WTC11 (cell line): ENCODE measurements around the gene CCDC121. TPM values are rescaled to one million over a fixed set of nuclear protein-coding genes. Genes with fewer than 3 reads are reported as not detected.

ENCODE experiments used
- ATAC-seq: fragments of 200-7000 bp; cut with Tn5 transposase; 2 replicates; pipeline ENCODE4 v1.10.0; 2021; ENCODE audit warnings: mild to moderate bottlenecking, moderate library complexity
- CTCF ChIA-PET: fragments of 300-600 bp; sonication (Branson Sonifier 250); formaldehyde crosslinking; loops from one replicate; lab custom pipeline; 2021; ENCODE audit warnings: antibody characterized with exemption; lab: Charles Lee
- POLR2A ChIA-PET: fragments of 350-600 bp; sonication (Branson Sonifier 250); formaldehyde crosslinking; loops from one replicate; lab custom pipeline; 2021; ENCODE audit warnings: antibody characterized with exemption; lab: Charles Lee
- DNase-seq: peaks from one replicate; pipeline ENCODE4 v3.0.0; 2021; ENCODE audit warnings: low spot score
- H3K27ac Mint-ChIP-seq: 2 replicates; pipeline ENCODE4 v1.8.0; 2021; ENCODE audit warnings: mixed read lengths
- H3K27me3 Mint-ChIP-seq: 2 replicates; pipeline ENCODE4 v1.8.0; 2021; ENCODE audit warnings: low read depth, mild to moderate bottlenecking, moderate library complexity, mixed read lengths
- H3K36me3 Mint-ChIP-seq: 2 replicates; pipeline ENCODE4 v1.8.0; 2021; ENCODE audit warnings: mixed read lengths
- H3K4me1 Mint-ChIP-seq: 2 replicates; pipeline ENCODE4 v1.8.0; 2022; ENCODE audit warnings: mixed read lengths
- H3K4me3 Mint-ChIP-seq: 2 replicates; pipeline ENCODE4 v1.8.0; 2021; ENCODE audit warnings: mild to moderate bottlenecking, moderate library complexity, mixed read lengths
- H3K9me3 Mint-ChIP-seq: 2 replicates; pipeline ENCODE4 v1.8.0; 2021; ENCODE audit warnings: mixed read lengths
- CBFB ChIP-seq: sonication (generic); formaldehyde crosslinking; IDR thresholded peaks from 2 replicates; pipeline ENCODE4 v1.8.1; 2022; ENCODE audit warnings: mild to moderate bottlenecking, low read depth, missing genetic modification reagents
- ELF4 ChIP-seq: sonication (generic); formaldehyde crosslinking; IDR thresholded peaks from 2 replicates; pipeline ENCODE4 v1.8.1; 2022; ENCODE audit warnings: low read depth, mild to moderate bottlenecking, moderate library complexity, missing genetic modification reagents
- ESRRA ChIP-seq: sonication (generic); formaldehyde crosslinking; IDR thresholded peaks from 2 replicates; pipeline ENCODE4 v1.8.1; 2022; ENCODE audit warnings: mild to moderate bottlenecking, missing genetic modification reagents, borderline replicate concordance
- GABPB1 ChIP-seq: sonication (generic); formaldehyde crosslinking; IDR thresholded peaks from 2 replicates; pipeline ENCODE4 v1.8.1; 2023; ENCODE audit warnings: mild to moderate bottlenecking, missing genetic modification reagents
- HMGA2 ChIP-seq: fragments of 250-450 bp; sonication (Bioruptor Pico); IDR thresholded peaks from 2 replicates; pipeline ENCODE4 v1.4.0; 2021; ENCODE audit warnings: mild to moderate bottlenecking, moderate library complexity
- IRF2 ChIP-seq: sonication (generic); formaldehyde crosslinking; IDR thresholded peaks from 2 replicates; pipeline ENCODE4 v1.8.0; 2022; ENCODE audit warnings: low read depth, missing genetic modification reagents, borderline replicate concordance
- JAZF1 ChIP-seq: fragments of 250-450 bp; sonication (Bioruptor Pico); IDR thresholded peaks from 2 replicates; pipeline ENCODE4 v1.9.0; 2021; ENCODE audit warnings: moderate library complexity, mild to moderate bottlenecking, inconsistent platforms
- MYBL2 ChIP-seq: sonication (generic); formaldehyde crosslinking; IDR thresholded peaks from 2 replicates; pipeline ENCODE4 v1.8.1; 2023; ENCODE audit warnings: mild to moderate bottlenecking, moderate library complexity, missing genetic modification reagents
- NR3C1 ChIP-seq: sonication (generic); formaldehyde crosslinking; conservative IDR thresholded peaks from 2 replicates; pipeline ENCODE4 v1.8.1; 2023; ENCODE audit warnings: low read depth, mild to moderate bottlenecking, missing genetic modification reagents
- TCF7 ChIP-seq: sonication (generic); formaldehyde crosslinking; IDR thresholded peaks from 2 replicates; pipeline ENCODE4 v1.8.0; 2022; ENCODE audit warnings: mild to moderate bottlenecking, low read depth, missing genetic modification reagents, moderate library complexity
- TEAD1 ChIP-seq: sonication (generic); formaldehyde crosslinking; IDR thresholded peaks from 2 replicates; pipeline ENCODE4 v1.8.0; 2022; ENCODE audit warnings: mild to moderate bottlenecking, missing genetic modification reagents
- ZBTB21 ChIP-seq: sonication (generic); formaldehyde crosslinking; IDR thresholded peaks from 2 replicates; pipeline ENCODE4 v1.8.1; 2023; ENCODE audit warnings: mild to moderate bottlenecking, missing genetic modification reagents, borderline replicate concordance
- ZNF121 ChIP-seq: sonication (generic); formaldehyde crosslinking; IDR thresholded peaks from 2 replicates; pipeline ENCODE4 v1.8.0; 2023; ENCODE audit warnings: missing genetic modification reagents
- ZNF396 ChIP-seq: fragments of 250-450 bp; sonication (Bioruptor Pico); IDR thresholded peaks from 2 replicates; pipeline ENCODE4 v1.8.0; 2021; ENCODE audit warnings: mild to moderate bottlenecking, moderate library complexity, borderline replicate concordance
- total RNA-seq: library from RNA; stranded (reverse); gene quantifications from 3 replicates; pipeline ENCODE4 v1.2.3, GENCODE V29; 2021
- TF ChIP-seq, protein P1 (sequence below): sonication (generic); formaldehyde crosslinking; IDR thresholded peaks from 2 replicates; pipeline ENCODE4 v1.8.1; 2023; ENCODE audit warnings: mild to moderate bottlenecking, missing genetic modification reagents, borderline replicate concordance
- TF ChIP-seq, protein P2 (sequence below): sonication (generic); formaldehyde crosslinking; IDR thresholded peaks from 2 replicates; pipeline ENCODE4 v1.8.1; 2023; ENCODE audit warnings: mild to moderate bottlenecking, missing genetic modification reagents
- TF ChIP-seq, protein P3 (sequence below): fragments of 250-450 bp; sonication (Bioruptor Pico); IDR thresholded peaks from 2 replicates; pipeline ENCODE4 v1.8.0; 2021; ENCODE audit warnings: mild to moderate bottlenecking
- TF ChIP-seq, protein P4 (sequence below): sonication (generic); formaldehyde crosslinking; IDR thresholded peaks from 2 replicates; pipeline ENCODE4 v1.8.1; 2023; ENCODE audit warnings: mild to moderate bottlenecking, missing genetic modification reagents
- TF ChIP-seq, protein P5 (sequence below): sonication (generic); formaldehyde crosslinking; IDR thresholded peaks from 2 replicates; pipeline ENCODE4 v1.8.0; 2022; ENCODE audit warnings: mild to moderate bottlenecking, missing genetic modification reagents
- TF ChIP-seq, protein P6 (sequence below): sonication (generic); formaldehyde crosslinking; conservative IDR thresholded peaks from 2 replicates; pipeline ENCODE4 v1.8.1; 2023; ENCODE audit warnings: mild to moderate bottlenecking, low read depth, missing genetic modification reagents, moderate library complexity
- TF ChIP-seq, protein P7 (sequence below): sonication (generic); formaldehyde crosslinking; IDR thresholded peaks from 2 replicates; pipeline ENCODE4 v1.8.1; 2023; ENCODE audit warnings: mild to moderate bottlenecking, moderate library complexity, missing genetic modification reagents

The CCDC121 gene
- total RNA-seq, 1 experiment from 2014 or later: 2.0 TPM

DNA sequence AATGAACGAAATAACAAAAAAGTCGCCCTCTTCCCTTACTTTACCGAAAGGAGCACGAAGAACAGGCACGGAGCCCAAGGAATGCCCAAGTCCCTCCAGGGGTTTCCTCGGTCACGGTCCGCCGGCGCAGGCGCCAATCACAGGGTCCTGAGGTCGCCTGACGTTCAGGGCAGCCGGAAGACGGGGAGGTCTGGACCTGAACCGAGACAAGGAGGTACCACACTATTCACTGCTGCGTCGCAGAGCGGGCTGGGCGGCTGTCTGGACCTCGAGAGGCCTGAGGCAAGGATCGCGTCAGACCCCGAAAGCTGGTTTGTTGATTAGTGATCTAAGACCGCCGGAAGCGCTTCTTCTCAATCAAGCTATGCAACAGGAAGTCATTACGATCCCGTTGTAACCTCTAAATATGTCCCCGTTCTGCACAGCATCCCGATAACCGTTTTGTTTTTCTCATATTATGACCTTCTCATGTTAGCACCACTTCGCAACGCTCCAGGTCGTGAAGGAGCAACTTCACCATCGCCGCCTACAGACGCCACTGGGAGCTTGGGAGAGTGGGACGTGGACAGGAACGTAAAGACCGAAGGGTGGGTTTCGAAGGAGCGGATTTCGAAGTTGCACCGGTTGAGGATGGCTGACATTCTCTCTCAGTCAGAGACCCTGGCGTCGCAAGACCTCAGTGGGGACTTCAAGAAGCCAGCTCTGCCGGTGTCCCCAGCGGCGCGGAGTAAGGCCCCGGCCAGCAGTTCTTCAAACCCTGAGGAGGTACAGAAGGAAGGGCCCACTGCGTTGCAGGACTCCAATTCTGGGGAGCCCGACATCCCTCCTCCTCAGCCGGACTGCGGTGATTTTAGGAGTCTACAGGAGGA lies 34.7 kb upstream of the CCDC121 start, which contains the start of the genes SLC4A1AP and SUPT7L (continued):
- TF ChIP-seq, protein P1, sequence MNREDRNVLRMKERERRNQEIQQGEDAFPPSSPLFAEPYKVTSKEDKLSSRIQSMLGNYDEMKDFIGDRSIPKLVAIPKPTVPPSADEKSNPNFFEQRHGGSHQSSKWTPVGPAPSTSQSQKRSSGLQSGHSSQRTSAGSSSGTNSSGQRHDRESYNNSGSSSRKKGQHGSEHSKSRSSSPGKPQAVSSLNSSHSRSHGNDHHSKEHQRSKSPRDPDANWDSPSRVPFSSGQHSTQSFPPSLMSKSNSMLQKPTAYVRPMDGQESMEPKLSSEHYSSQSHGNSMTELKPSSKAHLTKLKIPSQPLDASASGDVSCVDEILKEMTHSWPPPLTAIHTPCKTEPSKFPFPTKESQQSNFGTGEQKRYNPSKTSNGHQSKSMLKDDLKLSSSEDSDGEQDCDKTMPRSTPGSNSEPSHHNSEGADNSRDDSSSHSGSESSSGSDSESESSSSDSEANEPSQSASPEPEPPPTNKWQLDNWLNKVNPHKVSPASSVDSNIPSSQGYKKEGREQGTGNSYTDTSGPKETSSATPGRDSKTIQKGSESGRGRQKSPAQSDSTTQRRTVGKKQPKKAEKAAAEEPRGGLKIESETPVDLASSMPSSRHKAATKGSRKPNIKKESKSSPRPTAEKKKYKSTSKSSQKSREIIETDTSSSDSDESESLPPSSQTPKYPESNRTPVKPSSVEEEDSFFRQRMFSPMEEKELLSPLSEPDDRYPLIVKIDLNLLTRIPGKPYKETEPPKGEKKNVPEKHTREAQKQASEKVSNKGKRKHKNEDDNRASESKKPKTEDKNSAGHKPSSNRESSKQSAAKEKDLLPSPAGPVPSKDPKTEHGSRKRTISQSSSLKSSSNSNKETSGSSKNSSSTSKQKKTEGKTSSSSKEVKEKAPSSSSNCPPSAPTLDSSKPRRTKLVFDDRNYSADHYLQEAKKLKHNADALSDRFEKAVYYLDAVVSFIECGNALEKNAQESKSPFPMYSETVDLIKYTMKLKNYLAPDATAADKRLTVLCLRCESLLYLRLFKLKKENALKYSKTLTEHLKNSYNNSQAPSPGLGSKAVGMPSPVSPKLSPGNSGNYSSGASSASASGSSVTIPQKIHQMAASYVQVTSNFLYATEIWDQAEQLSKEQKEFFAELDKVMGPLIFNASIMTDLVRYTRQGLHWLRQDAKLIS: no peak
- no peak for TF ChIP-seq ZNF396 (CRISPR knock-in tag)
- TF ChIP-seq, protein P2, sequence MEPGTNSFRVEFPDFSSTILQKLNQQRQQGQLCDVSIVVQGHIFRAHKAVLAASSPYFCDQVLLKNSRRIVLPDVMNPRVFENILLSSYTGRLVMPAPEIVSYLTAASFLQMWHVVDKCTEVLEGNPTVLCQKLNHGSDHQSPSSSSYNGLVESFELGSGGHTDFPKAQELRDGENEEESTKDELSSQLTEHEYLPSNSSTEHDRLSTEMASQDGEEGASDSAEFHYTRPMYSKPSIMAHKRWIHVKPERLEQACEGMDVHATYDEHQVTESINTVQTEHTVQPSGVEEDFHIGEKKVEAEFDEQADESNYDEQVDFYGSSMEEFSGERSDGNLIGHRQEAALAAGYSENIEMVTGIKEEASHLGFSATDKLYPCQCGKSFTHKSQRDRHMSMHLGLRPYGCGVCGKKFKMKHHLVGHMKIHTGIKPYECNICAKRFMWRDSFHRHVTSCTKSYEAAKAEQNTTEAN (CRISPR knock-in tag): 0 out of 2 replicates have a peak, but pooled peaks have one; percentile 63
- no peak for TF ChIP-seq ZNF121
- peak; percentile 68; the same call in 1 of the 2 replicates for TF ChIP-seq MYBL2 (CRISPR knock-in tag)
- TF ChIP-seq, protein P3, sequence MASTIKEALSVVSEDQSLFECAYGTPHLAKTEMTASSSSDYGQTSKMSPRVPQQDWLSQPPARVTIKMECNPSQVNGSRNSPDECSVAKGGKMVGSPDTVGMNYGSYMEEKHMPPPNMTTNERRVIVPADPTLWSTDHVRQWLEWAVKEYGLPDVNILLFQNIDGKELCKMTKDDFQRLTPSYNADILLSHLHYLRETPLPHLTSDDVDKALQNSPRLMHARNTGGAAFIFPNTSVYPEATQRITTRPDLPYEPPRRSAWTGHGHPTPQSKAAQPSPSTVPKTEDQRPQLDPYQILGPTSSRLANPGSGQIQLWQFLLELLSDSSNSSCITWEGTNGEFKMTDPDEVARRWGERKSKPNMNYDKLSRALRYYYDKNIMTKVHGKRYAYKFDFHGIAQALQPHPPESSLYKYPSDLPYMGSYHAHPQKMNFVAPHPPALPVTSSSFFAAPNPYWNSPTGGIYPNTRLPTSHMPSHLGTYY (CRISPR knock-in tag): no peak
- no peak for TF ChIP-seq CBFB (CRISPR knock-in tag)
- TF ChIP-seq ESRRA (CRISPR knock-in tag): no peak

DNA sequence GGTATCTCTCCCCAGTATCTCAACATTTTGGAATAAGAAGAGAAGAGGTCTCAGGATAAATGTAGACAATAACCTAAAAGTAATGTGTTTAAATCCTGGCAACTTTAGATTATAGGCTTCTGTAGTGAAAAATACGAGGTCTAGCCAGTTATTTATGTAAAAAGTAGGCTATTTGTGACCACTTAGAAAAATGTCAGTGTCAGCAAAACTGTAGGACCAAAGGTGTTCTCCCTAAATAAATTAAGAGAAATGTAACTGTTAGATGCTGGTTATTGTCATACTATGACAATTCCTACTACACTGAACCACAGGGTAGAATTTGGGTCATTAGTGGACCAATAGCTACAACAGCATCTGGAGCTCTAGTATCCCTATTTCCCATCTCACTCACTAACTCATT lies 32.6 kb upstream of the CCDC121 start:
- CTCF ChIA-PET: no interaction called here
- no peak for DNase-seq
- H3K36me3 Mint-ChIP-seq: peaks cover 34% of the 10 kb centered on the region
- H3K27ac Mint-ChIP-seq: no peak overlapping the region
- POLR2A ChIA-PET: no interaction called here
- H3K27me3 Mint-ChIP-seq: no peaks in the 10 kb centered on the region
- H3K4me3 Mint-ChIP-seq: peak overlapping the region; percentile 99
- no peak for ATAC-seq
- H3K4me1 Mint-ChIP-seq: peaks cover 17% of the 10 kb centered on the region
- no peaks in the 10 kb centered on the region for H3K9me3 Mint-ChIP-seq
- TF ChIP-seq GABPB1 (CRISPR knock-in tag) (no peak), ELF4 (CRISPR knock-in tag) (no peak), ZNF396 (CRISPR knock-in tag) (no peak), IRF2 (CRISPR knock-in tag) (no peak), HMGA2 (CRISPR knock-in tag) (no peak), JAZF1 (no peak), TEAD1 (no peak), TCF7 (CRISPR knock-in tag) (no peak), NR3C1 (CRISPR knock-in tag) (no peak), ZBTB21 (no peak)
- TF ChIP-seq, protein P4, sequence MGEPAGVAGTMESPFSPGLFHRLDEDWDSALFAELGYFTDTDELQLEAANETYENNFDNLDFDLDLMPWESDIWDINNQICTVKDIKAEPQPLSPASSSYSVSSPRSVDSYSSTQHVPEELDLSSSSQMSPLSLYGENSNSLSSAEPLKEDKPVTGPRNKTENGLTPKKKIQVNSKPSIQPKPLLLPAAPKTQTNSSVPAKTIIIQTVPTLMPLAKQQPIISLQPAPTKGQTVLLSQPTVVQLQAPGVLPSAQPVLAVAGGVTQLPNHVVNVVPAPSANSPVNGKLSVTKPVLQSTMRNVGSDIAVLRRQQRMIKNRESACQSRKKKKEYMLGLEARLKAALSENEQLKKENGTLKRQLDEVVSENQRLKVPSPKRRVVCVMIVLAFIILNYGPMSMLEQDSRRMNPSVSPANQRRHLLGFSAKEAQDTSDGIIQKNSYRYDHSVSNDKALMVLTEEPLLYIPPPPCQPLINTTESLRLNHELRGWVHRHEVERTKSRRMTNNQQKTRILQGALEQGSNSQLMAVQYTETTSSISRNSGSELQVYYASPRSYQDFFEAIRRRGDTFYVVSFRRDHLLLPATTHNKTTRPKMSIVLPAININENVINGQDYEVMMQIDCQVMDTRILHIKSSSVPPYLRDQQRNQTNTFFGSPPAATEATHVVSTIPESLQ (CRISPR knock-in tag): no peak
- TF ChIP-seq, protein P5, sequence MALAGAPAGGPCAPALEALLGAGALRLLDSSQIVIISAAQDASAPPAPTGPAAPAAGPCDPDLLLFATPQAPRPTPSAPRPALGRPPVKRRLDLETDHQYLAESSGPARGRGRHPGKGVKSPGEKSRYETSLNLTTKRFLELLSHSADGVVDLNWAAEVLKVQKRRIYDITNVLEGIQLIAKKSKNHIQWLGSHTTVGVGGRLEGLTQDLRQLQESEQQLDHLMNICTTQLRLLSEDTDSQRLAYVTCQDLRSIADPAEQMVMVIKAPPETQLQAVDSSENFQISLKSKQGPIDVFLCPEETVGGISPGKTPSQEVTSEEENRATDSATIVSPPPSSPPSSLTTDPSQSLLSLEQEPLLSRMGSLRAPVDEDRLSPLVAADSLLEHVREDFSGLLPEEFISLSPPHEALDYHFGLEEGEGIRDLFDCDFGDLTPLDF (CRISPR knock-in tag): no peak
- TF ChIP-seq, protein P6, sequence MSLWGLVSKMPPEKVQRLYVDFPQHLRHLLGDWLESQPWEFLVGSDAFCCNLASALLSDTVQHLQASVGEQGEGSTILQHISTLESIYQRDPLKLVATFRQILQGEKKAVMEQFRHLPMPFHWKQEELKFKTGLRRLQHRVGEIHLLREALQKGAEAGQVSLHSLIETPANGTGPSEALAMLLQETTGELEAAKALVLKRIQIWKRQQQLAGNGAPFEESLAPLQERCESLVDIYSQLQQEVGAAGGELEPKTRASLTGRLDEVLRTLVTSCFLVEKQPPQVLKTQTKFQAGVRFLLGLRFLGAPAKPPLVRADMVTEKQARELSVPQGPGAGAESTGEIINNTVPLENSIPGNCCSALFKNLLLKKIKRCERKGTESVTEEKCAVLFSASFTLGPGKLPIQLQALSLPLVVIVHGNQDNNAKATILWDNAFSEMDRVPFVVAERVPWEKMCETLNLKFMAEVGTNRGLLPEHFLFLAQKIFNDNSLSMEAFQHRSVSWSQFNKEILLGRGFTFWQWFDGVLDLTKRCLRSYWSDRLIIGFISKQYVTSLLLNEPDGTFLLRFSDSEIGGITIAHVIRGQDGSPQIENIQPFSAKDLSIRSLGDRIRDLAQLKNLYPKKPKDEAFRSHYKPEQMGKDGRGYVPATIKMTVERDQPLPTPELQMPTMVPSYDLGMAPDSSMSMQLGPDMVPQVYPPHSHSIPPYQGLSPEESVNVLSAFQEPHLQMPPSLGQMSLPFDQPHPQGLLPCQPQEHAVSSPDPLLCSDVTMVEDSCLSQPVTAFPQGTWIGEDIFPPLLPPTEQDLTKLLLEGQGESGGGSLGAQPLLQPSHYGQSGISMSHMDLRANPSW (CRISPR knock-in tag): no peak
- TF ChIP-seq, protein P7, sequence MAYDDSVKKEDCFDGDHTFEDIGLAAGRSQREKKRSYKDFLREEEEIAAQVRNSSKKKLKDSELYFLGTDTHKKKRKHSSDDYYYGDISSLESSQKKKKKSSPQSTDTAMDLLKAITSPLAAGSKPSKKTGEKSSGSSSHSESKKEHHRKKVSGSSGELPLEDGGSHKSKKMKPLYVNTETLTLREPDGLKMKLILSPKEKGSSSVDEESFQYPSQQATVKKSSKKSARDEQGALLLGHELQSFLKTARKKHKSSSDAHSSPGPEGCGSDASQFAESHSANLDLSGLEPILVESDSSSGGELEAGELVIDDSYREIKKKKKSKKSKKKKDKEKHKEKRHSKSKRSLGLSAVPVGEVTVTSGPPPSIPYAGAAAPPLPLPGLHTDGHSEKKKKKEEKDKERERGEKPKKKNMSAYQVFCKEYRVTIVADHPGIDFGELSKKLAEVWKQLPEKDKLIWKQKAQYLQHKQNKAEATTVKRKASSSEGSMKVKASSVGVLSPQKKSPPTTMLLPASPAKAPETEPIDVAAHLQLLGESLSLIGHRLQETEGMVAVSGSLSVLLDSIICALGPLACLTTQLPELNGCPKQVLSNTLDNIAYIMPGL (CRISPR knock-in tag): no peak
